SJCRH30 (cell line): ENCODE data around the gene ABCF3. TPM values are rescaled to one million over a fixed set of nuclear protein-coding genes. Genes with fewer than 3 reads are reported as not detected.

Experiments used
- DNase-seq, 2 experiments: peaks; one replicate each; pipeline ENCODE4 v3.0.0-alpha.2; 2015 to 2020
- H3K27ac ChIP-seq: fragments of 250-450 bp; sonication (Bioruptor Pico); 2 replicates; pipeline ENCODE4 v1.5.1; 2020; ENCODE audit warnings: mild to moderate bottlenecking, moderate library complexity
- H3K27me3 ChIP-seq: fragments of 250-450 bp; sonication (Bioruptor Pico); 2 replicates; pipeline ENCODE4 v1.5.1; 2020; ENCODE audit warnings: mild to moderate bottlenecking, moderate library complexity
- H3K36me3 ChIP-seq: fragments of 250-450 bp; sonication (Bioruptor Pico); 2 replicates; pipeline ENCODE4 v1.5.1; 2020; ENCODE audit warnings: mild to moderate bottlenecking, moderate library complexity
- H3K4me1 ChIP-seq: fragments of 250-450 bp; sonication (Bioruptor Pico); 2 replicates; pipeline ENCODE4 v1.5.1; 2020; ENCODE audit warnings: mild to moderate bottlenecking, moderate library complexity
- H3K4me3 ChIP-seq: fragments of 250-450 bp; sonication (Bioruptor Pico); 2 replicates; pipeline ENCODE4 v1.5.1; 2020; ENCODE audit warnings: mild to moderate bottlenecking, moderate library complexity
- H3K9me3 ChIP-seq: fragments of 250-450 bp; sonication (Bioruptor Pico); replicated peaks from 2 replicates; pipeline ENCODE4 v1.5.1; 2020; ENCODE audit warnings: mild to moderate bottlenecking, moderate library complexity
- total RNA-seq: library from RNA; depleted of rRNA; stranded (reverse); fragments of >200 nt; shearing (Covaris generic); gene quantifications from 2 replicates; pipeline ENCODE4 v1.2.3, GENCODE V29; 2014

The ABCF3 gene
- total RNA-seq, 1 experiment from 2014 or later: 32.6 TPM

- Histone ChIP-seq H3K4me3 (no peak overlapping the region), H3K4me1 (peaks cover 18% of the 10 kb centered on the region), H3K27me3 (no peaks in the 10 kb centered on the region), H3K9me3 (no peaks in the 10 kb centered on the region), H3K36me3 (peaks cover 31% of the 10 kb centered on the region), H3K27ac (no peak overlapping the region)
- no peak for DNase-seq
These were observed 2.1 kb downstream of the ABCF3 start for GRCh38 chr3:184188080-184188479.

GRCh38 chr3:184189421-184189820 is 3.4 kb downstream of the ABCF3 start:
- H3K36me3 ChIP-seq: peaks cover 23% of the 10 kb centered on the region; the same call in 1 of the 2 replicates

GRCh38 chr3:184192889-184193288 is 6.9 kb downstream of the ABCF3 start:
- H3K27me3 ChIP-seq: no peaks in the 10 kb centered on the region
- peaks cover 23% of the 10 kb centered on the region; the same call in 1 of the 2 replicates for H3K36me3 ChIP-seq
- DNase-seq: no peak
- H3K4me1 ChIP-seq: no peaks in the 10 kb centered on the region
- no peaks in the 10 kb centered on the region for H3K9me3 ChIP-seq
- H3K27ac ChIP-seq: no peak overlapping the region
- H3K4me3 ChIP-seq: no peak overlapping the region

More at GRCh38 chr3:184189421-184189820, 3.4 kb downstream of the ABCF3 start:
- Histone ChIP-seq H3K4me3 (no peak overlapping the region), H3K27ac (no peak overlapping the region), H3K4me1 (peaks cover 13% of the 10 kb centered on the region), H3K9me3 (no peaks in the 10 kb centered on the region), H3K27me3 (no peaks in the 10 kb centered on the region)
- DNase-seq: no peak

GRCh38 chr3:184193991-184194539 is 8.1 kb downstream of the ABCF3 start:
- Histone ChIP-seq H3K27ac (no peak overlapping the region), H3K4me3 (no peak overlapping the region), H3K4me1 (no peaks in the 10 kb centered on the region), H3K9me3 (no peaks in the 10 kb centered on the region), H3K27me3 (no peaks in the 10 kb centered on the region), H3K36me3 (peaks cover 20% of the 10 kb centered on the region; the same call in 1 of the 2 replicates)
- DNase-seq: no peak

GRCh38 chr3:184196536-184196935 is 10.5 kb downstream of the ABCF3 start:
- Histone ChIP-seq H3K27me3 (no peaks in the 10 kb centered on the region), H3K4me3 (no peak overlapping the region), H3K4me1 (no peaks in the 10 kb centered on the region), H3K9me3 (no peaks in the 10 kb centered on the region), H3K27ac (no peak overlapping the region), H3K36me3 (peaks cover 9% of the 10 kb centered on the region; the same call in 1 of the 2 replicates)
- DNase-seq: peak; percentile 34 to 37

GRCh38 chr3:184198509-184198908 is 12.5 kb downstream of the ABCF3 start:
- Histone ChIP-seq H3K9me3 (no peaks in the 10 kb centered on the region), H3K27me3 (no peaks in the 10 kb centered on the region), H3K27ac (no peak overlapping the region), H3K4me1 (no peaks in the 10 kb centered on the region), H3K36me3 (no peaks in the 10 kb centered on the region; the same call in 1 of the 2 replicates), H3K4me3 (no peak overlapping the region)
- DNase-seq: no peak

- Histone ChIP-seq H3K36me3 (no peaks in the 10 kb centered on the region), H3K4me3 (no peak overlapping the region), H3K9me3 (no peaks in the 10 kb centered on the region), H3K4me1 (no peaks in the 10 kb centered on the region), H3K27me3 (no peaks in the 10 kb centered on the region), H3K27ac (no peak overlapping the region)
- no peak for DNase-seq
These were observed 14.8 kb downstream of the ABCF3 start for GRCh38 chr3:184200825-184201224.

GRCh38 chr3:184203526-184203925 is 17.5 kb downstream of the ABCF3 start:
- H3K27ac ChIP-seq: no peak overlapping the region
- H3K27me3 ChIP-seq: no peaks in the 10 kb centered on the region
- DNase-seq: no peak
- H3K4me3 ChIP-seq: no peak overlapping the region
- no peaks in the 10 kb centered on the region for H3K36me3 ChIP-seq
- no peaks in the 10 kb centered on the region for H3K9me3 ChIP-seq
- H3K4me1 ChIP-seq: no peaks in the 10 kb centered on the region

GRCh38 chr3:184209146-184209923 is 23.3 kb downstream of the ABCF3 start:
- Histone ChIP-seq H3K4me1 (no peaks in the 10 kb centered on the region), H3K27me3 (no peaks in the 10 kb centered on the region), H3K36me3 (no peaks in the 10 kb centered on the region), H3K4me3 (no peak overlapping the region), H3K9me3 (no peaks in the 10 kb centered on the region), H3K27ac (no peak overlapping the region)
- no peak for DNase-seq

GRCh38 chr3:184211297-184211696 is 25.3 kb downstream of the ABCF3 start:
- Histone ChIP-seq H3K9me3 (no peaks in the 10 kb centered on the region), H3K27ac (no peak overlapping the region), H3K4me3 (no peak overlapping the region), H3K27me3 (no peaks in the 10 kb centered on the region), H3K4me1 (no peaks in the 10 kb centered on the region), H3K36me3 (no peaks in the 10 kb centered on the region)
- no peak for DNase-seq

GRCh38 chr3:184211718-184212117 is 25.7 kb downstream of the ABCF3 start:
- no peak overlapping the region for H3K4me3 ChIP-seq

GRCh38 chr3:184218814-184219213 is 32.8 kb downstream of the ABCF3 start:
- no peaks in the 10 kb centered on the region for H3K9me3 ChIP-seq
- DNase-seq: peak in 1 of 2 experiments; percentile 29
- no peaks in the 10 kb centered on the region for H3K27me3 ChIP-seq

More at GRCh38 chr3:184211718-184212117, 25.7 kb downstream of the ABCF3 start:
- Histone ChIP-seq H3K4me1 (no peaks in the 10 kb centered on the region), H3K27ac (no peak overlapping the region), H3K36me3 (no peaks in the 10 kb centered on the region), H3K27me3 (no peaks in the 10 kb centered on the region), H3K9me3 (no peaks in the 10 kb centered on the region)
- DNase-seq: no peak

GRCh38 chr3:184222521-184222920 is 36.5 kb downstream of the ABCF3 start:
- H3K4me1 ChIP-seq: no peaks in the 10 kb centered on the region
- H3K36me3 ChIP-seq: no peaks in the 10 kb centered on the region
- no peak for DNase-seq
- H3K9me3 ChIP-seq: no peaks in the 10 kb centered on the region
- no peak overlapping the region for H3K27ac ChIP-seq
- H3K27me3 ChIP-seq: no peaks in the 10 kb centered on the region
- no peak overlapping the region for H3K4me3 ChIP-seq

More at GRCh38 chr3:184218814-184219213, 32.8 kb downstream of the ABCF3 start:
- H3K4me3 ChIP-seq: no peak overlapping the region
- H3K27ac ChIP-seq: no peak overlapping the region
- no peaks in the 10 kb centered on the region for H3K36me3 ChIP-seq
- H3K4me1 ChIP-seq: no peaks in the 10 kb centered on the region

GRCh38 chr3:184223946-184224345 is 37.9 kb downstream of the ABCF3 start:
- H3K4me3 ChIP-seq: no peak overlapping the region
- 0 out of 2 replicates have a peak, but pooled peaks cover 4% of the 10 kb centered on the region for H3K27me3 ChIP-seq
- H3K9me3 ChIP-seq: no peaks in the 10 kb centered on the region
- DNase-seq: no peak
- H3K27ac ChIP-seq: no peak overlapping the region
- no peaks in the 10 kb centered on the region for H3K36me3 ChIP-seq
- no peaks in the 10 kb centered on the region for H3K4me1 ChIP-seq

- 0 out of 2 replicates have a peak, but pooled peaks cover 4% of the 10 kb centered on the region for H3K27me3 ChIP-seq
- no peaks in the 10 kb centered on the region for H3K36me3 ChIP-seq
- no peak overlapping the region for H3K27ac ChIP-seq
- H3K4me1 ChIP-seq: peaks cover 3% of the 10 kb centered on the region; the same call in 1 of the 2 replicates
- DNase-seq: peak; percentile 40 to 70
- no peak overlapping the region for H3K4me3 ChIP-seq
- H3K9me3 ChIP-seq: no peaks in the 10 kb centered on the region
These were observed 41.5 kb downstream of the ABCF3 start for GRCh38 chr3:184227481-184227935.
